OCI-LY1 (cell line): ENCODE data around the gene JPH3.

Source experiments
- H2AFZ ChIP-seq: fragments of 200-600 bp; sonication (generic), shearing (Covaris generic); 2 replicates; pipeline ENCODE4 v1.6.0; 2014; ENCODE audit warnings: antibody characterized with exemption, mild to moderate bottlenecking, low read length
- H3F3A ChIP-seq: fragments of 200-600 bp; sonication (generic), shearing (Covaris generic); 2 replicates; pipeline ENCODE4 v1.6.0; 2014; ENCODE audit warnings: mild to moderate bottlenecking, antibody characterized with exemption, low read length, moderate library complexity; ENCODE audit not compliant: insufficient read depth
- H3K27ac ChIP-seq: fragments of 200-600 bp; sonication (generic); 2 replicates; pipeline ENCODE4 v1.5.1; 2014; ENCODE audit warnings: low read length, mixed run types, mild to moderate bottlenecking, low read depth; ENCODE audit not compliant: poor library complexity, severe bottlenecking
- H3K27me3 ChIP-seq: fragments of 200-600 bp; sonication (generic); 2 replicates; pipeline ENCODE4 v1.6.0; 2014; ENCODE audit warnings: antibody characterized with exemption, mild to moderate bottlenecking, low read length, moderate library complexity; ENCODE audit not compliant: insufficient read depth
- H3K36me3 ChIP-seq: fragments of 200-600 bp; sonication (generic); 2 replicates; pipeline ENCODE4 v1.6.1; 2014; ENCODE audit warnings: mild to moderate bottlenecking, antibody characterized with exemption, low read length, moderate library complexity, mixed read lengths; ENCODE audit not compliant: insufficient read depth
- H3K4me1 ChIP-seq: fragments of 200-600 bp; sonication (generic); 2 replicates; pipeline ENCODE4 v1.5.1; 2014; ENCODE audit warnings: mild to moderate bottlenecking, low read length, moderate library complexity; ENCODE audit not compliant: insufficient read depth, severe bottlenecking
- H3K4me2 ChIP-seq: fragments of 200-600 bp; sonication (generic), shearing (Covaris generic); 2 replicates; pipeline ENCODE4 v1.6.1; 2014; ENCODE audit warnings: low read length
- H3K4me3 ChIP-seq: fragments of 200-600 bp; sonication (generic); 2 replicates; pipeline ENCODE4 v1.5.1; 2014; ENCODE audit warnings: low read length, low read depth, mild to moderate bottlenecking, mixed read lengths; ENCODE audit not compliant: poor library complexity, severe bottlenecking
- H3K79me2 ChIP-seq: fragments of 200-600 bp; shearing (Covaris generic); 2 replicates; pipeline ENCODE4 v1.6.1; 2016; ENCODE audit warnings: mixed run types, low read length, mixed read lengths; ENCODE audit not compliant: insufficient read depth
- H3K9ac ChIP-seq: fragments of 200-600 bp; sonication (generic), shearing (Covaris generic); 2 replicates; pipeline ENCODE4 v1.6.1; 2014; ENCODE audit warnings: mild to moderate bottlenecking, low read length, mixed read lengths
- H3K9me2 ChIP-seq: fragments of 200-600 bp; sonication (generic), shearing (Covaris generic); 2 replicates; pipeline ENCODE4 v1.6.1; 2014; ENCODE audit warnings: low read depth, mild to moderate bottlenecking, low read length, mixed read lengths
- H3K9me3 ChIP-seq: fragments of 200-600 bp; shearing (Covaris generic); 2 replicates; pipeline ENCODE4 v1.6.1; 2014; ENCODE audit warnings: low read length, mixed read lengths
- H4K20me1 ChIP-seq: fragments of 200-600 bp; sonication (generic), shearing (Covaris generic); 2 replicates; pipeline ENCODE4 v1.6.0; 2016; ENCODE audit warnings: mild to moderate bottlenecking, low read length; ENCODE audit not compliant: insufficient read depth
- EZH2 ChIP-seq: fragments of 200-600 bp; sonication (generic), shearing (Covaris generic); IDR thresholded peaks from 2 replicates; pipeline ENCODE4 v1.8.0; 2017; ENCODE audit warnings: borderline replicate concordance, mixed run types, mild to moderate bottlenecking, antibody characterized with exemption, low read length, moderate library complexity, mixed read lengths
- TF ChIP-seq, protein P1 (sequence below): fragments of 200-600 bp; sonication (generic), shearing (Covaris generic); IDR thresholded peaks from 2 replicates; pipeline ENCODE4 v1.5.1; 2017; ENCODE audit warnings: mild to moderate bottlenecking, antibody characterized with exemption, low read length, moderate library complexity, mixed read lengths

JPH3 gene

GRCh38 chr16:87621976-87622713 is 19.8 kb downstream of the JPH3 start:
- no peak for TF ChIP-seq EZH2
- TF ChIP-seq, protein P1, sequence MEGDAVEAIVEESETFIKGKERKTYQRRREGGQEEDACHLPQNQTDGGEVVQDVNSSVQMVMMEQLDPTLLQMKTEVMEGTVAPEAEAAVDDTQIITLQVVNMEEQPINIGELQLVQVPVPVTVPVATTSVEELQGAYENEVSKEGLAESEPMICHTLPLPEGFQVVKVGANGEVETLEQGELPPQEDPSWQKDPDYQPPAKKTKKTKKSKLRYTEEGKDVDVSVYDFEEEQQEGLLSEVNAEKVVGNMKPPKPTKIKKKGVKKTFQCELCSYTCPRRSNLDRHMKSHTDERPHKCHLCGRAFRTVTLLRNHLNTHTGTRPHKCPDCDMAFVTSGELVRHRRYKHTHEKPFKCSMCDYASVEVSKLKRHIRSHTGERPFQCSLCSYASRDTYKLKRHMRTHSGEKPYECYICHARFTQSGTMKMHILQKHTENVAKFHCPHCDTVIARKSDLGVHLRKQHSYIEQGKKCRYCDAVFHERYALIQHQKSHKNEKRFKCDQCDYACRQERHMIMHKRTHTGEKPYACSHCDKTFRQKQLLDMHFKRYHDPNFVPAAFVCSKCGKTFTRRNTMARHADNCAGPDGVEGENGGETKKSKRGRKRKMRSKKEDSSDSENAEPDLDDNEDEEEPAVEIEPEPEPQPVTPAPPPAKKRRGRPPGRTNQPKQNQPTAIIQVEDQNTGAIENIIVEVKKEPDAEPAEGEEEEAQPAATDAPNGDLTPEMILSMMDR = no peak
- no peaks in the 10 kb centered on the region; the same call in 1 of the 2 replicates for H3K27me3 ChIP-seq

GRCh38 chr16:87622756-87623319 is 20.5 kb downstream of the JPH3 start:
- Histone ChIP-seq H2AFZ (no peak overlapping the region), H4K20me1 (no peaks in the 10 kb centered on the region), H3F3A (no peaks in the 10 kb centered on the region), H3K4me1 (no peaks in the 10 kb centered on the region), H3K9me3 (no peaks in the 10 kb centered on the region), H3K9me2 (no peaks in the 10 kb centered on the region), H3K27ac (no peak overlapping the region), H3K4me2 (no peak overlapping the region), H3K36me3 (no peaks in the 10 kb centered on the region), H3K79me2 (no peaks in the 10 kb centered on the region), H3K9ac (no peak overlapping the region), H3K27me3 (no peaks in the 10 kb centered on the region; the same call in none of the 2 replicates), H3K4me3 (no peak overlapping the region)
- TF ChIP-seq EZH2 = no peak
- TF ChIP-seq, protein P1 = no peak

More at GRCh38 chr16:87621976-87622713, 19.8 kb downstream of the JPH3 start:
- H3K4me2 ChIP-seq = no peak overlapping the region
- H3K9me2 ChIP-seq = no peaks in the 10 kb centered on the region
- no peak overlapping the region for H3K4me3 ChIP-seq
- H3K9ac ChIP-seq = no peak overlapping the region
- no peaks in the 10 kb centered on the region for H3K4me1 ChIP-seq
- no peaks in the 10 kb centered on the region for H3K36me3 ChIP-seq
- no peaks in the 10 kb centered on the region for H4K20me1 ChIP-seq
- no peaks in the 10 kb centered on the region for H3F3A ChIP-seq
- H3K27ac ChIP-seq = no peak overlapping the region
- no peaks in the 10 kb centered on the region for H3K9me3 ChIP-seq
- H2AFZ ChIP-seq = no peak overlapping the region
- no peaks in the 10 kb centered on the region for H3K79me2 ChIP-seq

DNA sequence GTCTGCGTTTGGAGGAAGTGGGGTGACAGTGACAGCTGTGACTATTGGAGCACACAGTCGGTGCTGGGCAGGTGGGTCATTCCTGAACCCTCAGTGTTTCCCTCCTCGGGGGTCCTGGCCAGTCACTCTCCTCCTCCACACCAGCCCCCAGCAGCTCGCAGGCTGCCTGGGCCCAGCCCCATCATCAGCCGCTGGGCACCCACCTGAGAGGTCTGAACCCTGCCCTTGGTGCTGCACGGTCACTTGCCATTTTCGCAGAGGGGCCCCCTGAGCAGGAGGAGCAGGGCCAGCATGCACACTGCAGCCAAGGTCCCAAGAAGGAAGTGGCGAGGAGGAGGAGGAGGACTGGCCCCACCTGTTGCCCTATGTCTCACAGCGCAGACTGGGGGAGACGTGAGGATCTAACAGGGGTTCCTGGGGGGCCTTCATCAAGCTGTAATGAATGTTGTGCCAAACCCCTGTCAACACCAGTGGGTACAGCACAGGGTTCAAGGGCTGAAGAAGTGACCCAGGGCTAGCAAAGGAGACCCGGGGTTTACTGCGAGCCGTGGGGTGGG is 23.0 kb downstream of the JPH3 start:
- H3K4me2 ChIP-seq = no peak overlapping the region
- H4K20me1 ChIP-seq = no peaks in the 10 kb centered on the region
- no peaks in the 10 kb centered on the region for H3K79me2 ChIP-seq
- TF ChIP-seq, protein P1 = no peak
- no peak for TF ChIP-seq EZH2
- H3K27me3 ChIP-seq = peaks cover 4% of the 10 kb centered on the region
- no peaks in the 10 kb centered on the region for H3K9me2 ChIP-seq
- no peak overlapping the region for H3K4me3 ChIP-seq
- no peak overlapping the region for H3K9ac ChIP-seq
- no peaks in the 10 kb centered on the region for H3K9me3 ChIP-seq
- no peaks in the 10 kb centered on the region for H3K4me1 ChIP-seq
- no peaks in the 10 kb centered on the region for H3F3A ChIP-seq
- H2AFZ ChIP-seq = no peak overlapping the region
- no peaks in the 10 kb centered on the region for H3K36me3 ChIP-seq
- no peak overlapping the region for H3K27ac ChIP-seq
